Measurements from ENCODE around the gene BRICD5. TPM values are rescaled to one million over a fixed set of nuclear protein-coding genes. Genes with fewer than 3 reads are reported as not detected.

The BRICD5 gene
- total RNA-seq, 1 donor from 2014 or later, result 24.6 TPM

GRCh38 chr16:2176047-2176446, 34.6 kb downstream of the BRICD5 start:
- peaks cover 20% of the 10 kb centered on the region for H3K36me3 Mint-ChIP-seq (ENCODE audit: low read depth)

DNA sequence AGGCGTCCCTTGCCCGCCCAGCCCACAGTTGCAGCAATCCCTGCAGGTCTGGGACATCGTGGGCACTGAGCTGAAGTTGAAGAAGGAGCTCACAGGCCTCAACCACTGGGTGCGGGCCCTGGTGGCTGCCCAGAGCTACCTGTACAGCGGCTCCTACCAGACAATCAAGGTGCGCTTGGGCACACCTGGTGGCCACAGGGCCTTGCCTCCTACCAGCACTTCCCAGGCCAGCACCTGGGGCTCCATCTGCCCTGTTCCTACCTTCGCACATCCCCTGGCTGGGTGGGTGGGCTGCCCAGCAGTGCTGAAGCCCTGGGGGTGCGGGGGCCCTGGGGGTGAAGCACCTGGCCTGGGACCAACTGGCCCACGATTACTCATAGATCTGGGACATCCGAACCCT, 35.2 kb downstream of the BRICD5 start:
- H3K27ac Mint-ChIP-seq, result no peak overlapping the region

More at GRCh38 chr16:2176047-2176446, 34.6 kb downstream of the BRICD5 start:
- Mint-ChIP-seq H3K4me1 (ENCODE audit: low read depth) (no peaks in the 10 kb centered on the region), H3K9me3 (no peaks in the 10 kb centered on the region), H3K27me3 (ENCODE audit: low read depth) (no peaks in the 10 kb centered on the region), H3K4me3 (ENCODE audit: low read depth) (no peak overlapping the region), H3K27ac (no peak overlapping the region)
- DNase-seq (ENCODE audit: low spot score), result no peak
- intact Hi-C loops (cut with micrococcal nuclease), result no loop called here

GRCh38 chr16:2174396-2175131, 36.1 kb downstream of the BRICD5 start:
- DNase-seq (ENCODE audit: low spot score), result no peak
- Mint-ChIP-seq H3K27me3 (ENCODE audit: low read depth) (no peaks in the 10 kb centered on the region), H3K27ac (no peak overlapping the region), H3K36me3 (ENCODE audit: low read depth) (peaks cover 20% of the 10 kb centered on the region), H3K4me3 (ENCODE audit: low read depth) (no peak overlapping the region), H3K9me3 (no peaks in the 10 kb centered on the region), H3K4me1 (ENCODE audit: low read depth) (no peaks in the 10 kb centered on the region)
- intact Hi-C loops (cut with micrococcal nuclease), result no loop called here

More for the DNA sequence above, 35.2 kb downstream of the BRICD5 start:
- DNase-seq (ENCODE audit: low spot score), result no peak
- H3K4me1 Mint-ChIP-seq (ENCODE audit: low read depth), result no peaks in the 10 kb centered on the region
- H3K9me3 Mint-ChIP-seq, result no peaks in the 10 kb centered on the region
- intact Hi-C loops (cut with micrococcal nuclease), result no loop called here
- H3K4me3 Mint-ChIP-seq (ENCODE audit: low read depth), result no peak overlapping the region
- peaks cover 20% of the 10 kb centered on the region for H3K36me3 Mint-ChIP-seq (ENCODE audit: low read depth)
- H3K27me3 Mint-ChIP-seq (ENCODE audit: low read depth), result no peaks in the 10 kb centered on the region

DNA sequence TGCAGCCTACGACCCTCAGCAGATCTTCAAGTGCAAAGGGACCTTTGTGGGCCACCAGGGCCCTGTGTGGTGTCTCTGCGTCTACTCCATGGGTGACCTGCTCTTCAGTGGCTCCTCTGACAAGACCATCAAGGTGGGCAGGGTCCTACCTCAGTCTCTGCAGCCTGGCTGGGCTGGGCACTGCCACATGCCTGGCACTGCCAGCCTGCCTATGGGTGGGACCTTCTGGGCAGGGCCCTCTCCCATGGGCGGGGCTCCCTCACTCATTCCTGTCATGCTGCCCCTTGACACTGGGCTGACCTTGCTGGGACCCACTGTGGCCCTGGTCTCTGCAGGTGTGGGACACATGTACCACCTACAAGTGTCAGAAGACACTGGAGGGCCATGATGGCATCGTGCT, 36.7 kb downstream of the BRICD5 start:
- Mint-ChIP-seq H3K27ac (no peak overlapping the region), H3K4me1 (ENCODE audit: low read depth) (no peaks in the 10 kb centered on the region), H3K36me3 (ENCODE audit: low read depth) (peaks cover 20% of the 10 kb centered on the region), H3K4me3 (ENCODE audit: low read depth) (no peak overlapping the region), H3K27me3 (ENCODE audit: low read depth) (no peaks in the 10 kb centered on the region), H3K9me3 (no peaks in the 10 kb centered on the region)
- DNase-seq (ENCODE audit: low spot score), result no peak
- intact Hi-C loops (cut with micrococcal nuclease), result no loop called here

DNA sequence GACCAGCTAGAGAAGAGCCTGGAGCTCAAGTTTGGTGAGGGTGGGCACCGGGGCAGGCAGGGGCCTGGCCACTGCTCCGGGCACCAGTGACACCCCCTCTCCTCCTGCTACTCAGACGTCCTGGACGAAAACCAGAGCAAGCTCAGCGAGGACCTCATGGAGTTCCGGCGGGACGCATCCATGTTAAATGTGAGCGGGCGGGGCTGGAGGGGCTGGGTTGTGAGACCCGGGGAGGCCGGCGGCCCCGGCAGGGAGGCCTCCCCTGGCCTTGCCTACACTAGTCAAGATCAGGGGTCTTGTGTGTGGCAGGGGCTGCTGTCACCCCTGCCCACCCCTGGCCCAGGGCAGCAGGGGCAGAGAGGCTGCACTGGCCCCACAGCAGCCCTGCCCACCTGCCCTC, 37.3 kb downstream of the BRICD5 start:
- H3K4me3 Mint-ChIP-seq (ENCODE audit: low read depth), result no peak overlapping the region
- H3K27me3 Mint-ChIP-seq (ENCODE audit: low read depth), result no peaks in the 10 kb centered on the region
- H3K36me3 Mint-ChIP-seq (ENCODE audit: low read depth), result peaks cover 22% of the 10 kb centered on the region
- intact Hi-C loops (cut with micrococcal nuclease), result no loop called here
- no peak for DNase-seq (ENCODE audit: low spot score)
- no peaks in the 10 kb centered on the region for H3K4me1 Mint-ChIP-seq (ENCODE audit: low read depth)
- no peak overlapping the region for H3K27ac Mint-ChIP-seq
- no peaks in the 10 kb centered on the region for H3K9me3 Mint-ChIP-seq

GRCh38 chr16:2172688-2173335, 37.9 kb downstream of the BRICD5 start:
- Mint-ChIP-seq H3K27me3 (ENCODE audit: low read depth) (no peaks in the 10 kb centered on the region), H3K9me3 (no peaks in the 10 kb centered on the region), H3K4me3 (ENCODE audit: low read depth) (no peak overlapping the region), H3K4me1 (ENCODE audit: low read depth) (no peaks in the 10 kb centered on the region), H3K27ac (no peak overlapping the region), H3K36me3 (ENCODE audit: low read depth) (peaks cover 27% of the 10 kb centered on the region)
- no peak for DNase-seq (ENCODE audit: low spot score)
- intact Hi-C loops (cut with micrococcal nuclease), result no loop called here

DNA sequence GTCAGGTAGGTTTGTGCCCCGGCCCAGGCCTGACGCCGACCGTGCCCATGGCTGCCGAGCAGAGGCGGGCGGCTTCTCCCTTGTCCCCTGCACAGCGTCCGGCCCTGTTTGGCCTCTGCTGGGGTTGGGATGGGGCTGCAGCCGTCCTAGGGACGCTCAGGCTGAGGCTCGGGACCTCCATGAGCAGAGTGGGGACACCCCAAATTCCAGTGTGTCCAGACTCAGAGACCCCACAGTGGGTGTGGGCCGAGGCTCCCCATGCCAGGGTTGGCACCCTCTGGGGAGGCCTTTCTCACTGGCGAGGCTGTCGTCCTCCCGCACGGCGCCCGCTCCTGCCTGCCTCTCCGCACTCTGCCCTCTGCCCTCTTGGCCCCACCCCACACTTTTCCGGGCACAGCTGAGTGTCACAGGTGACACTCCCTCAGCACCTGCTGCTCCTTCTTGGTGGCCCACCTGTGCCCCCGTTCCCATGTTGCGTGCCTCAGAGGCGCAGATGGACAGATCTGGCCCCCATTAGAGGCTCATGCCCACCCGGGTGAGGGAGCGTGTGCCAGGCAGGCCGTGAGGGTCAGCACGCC, 39.0 kb downstream of the BRICD5 start:
- H3K9me3 Mint-ChIP-seq, result no peaks in the 10 kb centered on the region

GRCh38 chr16:2170587-2171435, 39.9 kb downstream of the BRICD5 start:
- Mint-ChIP-seq H3K27ac (no peak overlapping the region), H3K9me3 (no peaks in the 10 kb centered on the region), H3K36me3 (ENCODE audit: low read depth) (peaks cover 24% of the 10 kb centered on the region)

More for the DNA sequence above, 39.0 kb downstream of the BRICD5 start:
- H3K4me1 Mint-ChIP-seq (ENCODE audit: low read depth), result no peaks in the 10 kb centered on the region
- intact Hi-C loops (cut with micrococcal nuclease), result no loop called here
- DNase-seq (ENCODE audit: low spot score), result no peak
- no peaks in the 10 kb centered on the region for H3K27me3 Mint-ChIP-seq (ENCODE audit: low read depth)
- no peak overlapping the region for H3K27ac Mint-ChIP-seq
- peaks cover 24% of the 10 kb centered on the region for H3K36me3 Mint-ChIP-seq (ENCODE audit: low read depth)
- H3K4me3 Mint-ChIP-seq (ENCODE audit: low read depth), result no peak overlapping the region

DNA sequence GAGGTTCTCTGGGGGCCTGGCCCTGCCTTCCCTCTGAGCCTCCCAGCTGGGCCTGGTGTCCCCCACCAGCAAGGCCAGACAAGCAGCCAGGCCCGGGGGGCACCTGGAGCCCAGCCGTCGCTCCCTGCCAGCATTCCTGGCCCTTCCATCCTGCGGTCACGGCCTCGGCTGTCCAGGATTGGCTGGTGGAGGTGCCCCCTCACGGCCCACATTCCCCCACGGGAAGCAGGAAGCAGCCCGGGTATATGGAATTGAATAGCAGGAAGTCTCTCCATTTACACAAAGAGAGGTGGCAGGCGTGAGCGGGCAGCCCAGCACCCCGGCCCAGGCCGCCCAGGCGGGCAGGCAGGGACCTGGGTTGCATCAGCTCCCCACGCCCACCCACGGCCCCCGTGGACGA, 40.6 kb downstream of the BRICD5 start:
- Mint-ChIP-seq H3K4me1 (ENCODE audit: low read depth) (no peaks in the 10 kb centered on the region), H3K36me3 (ENCODE audit: low read depth) (peaks cover 27% of the 10 kb centered on the region)

More at GRCh38 chr16:2170587-2171435, 39.9 kb downstream of the BRICD5 start:
- DNase-seq (ENCODE audit: low spot score), result no peak
- H3K4me1 Mint-ChIP-seq (ENCODE audit: low read depth), result no peaks in the 10 kb centered on the region
- H3K27me3 Mint-ChIP-seq (ENCODE audit: low read depth), result no peaks in the 10 kb centered on the region
- no peak overlapping the region for H3K4me3 Mint-ChIP-seq (ENCODE audit: low read depth)
- intact Hi-C loops (cut with micrococcal nuclease), result no loop called here

DNA sequence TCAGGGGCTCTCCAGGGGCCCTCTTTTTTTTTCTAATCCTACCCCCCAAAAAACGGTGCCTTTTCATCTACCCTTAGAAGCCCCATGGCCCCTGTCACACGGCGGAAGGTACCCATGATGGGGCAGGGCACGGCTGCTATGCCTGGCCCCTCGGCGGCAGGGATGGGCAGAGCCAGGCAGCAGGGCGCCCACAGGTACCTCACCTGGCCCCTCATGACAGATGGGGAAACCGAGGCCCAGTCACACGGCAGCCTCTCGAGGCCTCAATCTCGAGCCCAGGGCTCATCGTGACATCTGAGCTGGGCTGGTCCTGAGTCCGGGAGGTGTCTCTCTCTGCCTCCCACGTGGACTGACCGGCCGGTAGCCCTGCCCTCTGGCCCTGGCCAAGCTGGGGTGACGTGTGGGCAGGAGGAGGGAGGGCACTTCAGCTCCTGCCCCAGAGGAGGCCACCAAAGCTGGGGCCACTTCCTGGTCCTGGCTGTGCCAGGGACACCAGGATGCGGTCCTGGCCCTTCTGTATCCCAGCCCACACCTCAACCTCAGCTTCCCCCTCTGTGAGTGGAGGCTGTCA, 43.5 kb downstream of the BRICD5 start:
- Mint-ChIP-seq H3K27ac (no peak overlapping the region), H3K4me1 (ENCODE audit: low read depth) (no peaks in the 10 kb centered on the region), H3K36me3 (ENCODE audit: low read depth) (peaks cover 18% of the 10 kb centered on the region), H3K4me3 (ENCODE audit: low read depth) (no peak overlapping the region), H3K9me3 (no peaks in the 10 kb centered on the region), H3K27me3 (ENCODE audit: low read depth) (no peaks in the 10 kb centered on the region)
- DNase-seq (ENCODE audit: low spot score), result no peak
- intact Hi-C loops (cut with micrococcal nuclease), result no loop called here

More for the DNA sequence above, 40.6 kb downstream of the BRICD5 start:
- intact Hi-C loops (cut with micrococcal nuclease), result no loop called here
- Mint-ChIP-seq H3K27me3 (ENCODE audit: low read depth) (no peaks in the 10 kb centered on the region), H3K4me3 (ENCODE audit: low read depth) (no peak overlapping the region), H3K9me3 (no peaks in the 10 kb centered on the region), H3K27ac (no peak overlapping the region)
- DNase-seq (ENCODE audit: low spot score), result no peak

GRCh38 chr16:2166263-2167067, 44.2 kb downstream of the BRICD5 start:
- Mint-ChIP-seq H3K4me3 (ENCODE audit: low read depth) (no peak overlapping the region), H3K36me3 (ENCODE audit: low read depth) (peaks cover 23% of the 10 kb centered on the region), H3K27ac (no peak overlapping the region), H3K27me3 (ENCODE audit: low read depth) (no peaks in the 10 kb centered on the region), H3K4me1 (ENCODE audit: low read depth) (no peaks in the 10 kb centered on the region), H3K9me3 (no peaks in the 10 kb centered on the region)
- intact Hi-C loops (cut with micrococcal nuclease), result no loop called here
- no peak for DNase-seq (ENCODE audit: low spot score)

DNA sequence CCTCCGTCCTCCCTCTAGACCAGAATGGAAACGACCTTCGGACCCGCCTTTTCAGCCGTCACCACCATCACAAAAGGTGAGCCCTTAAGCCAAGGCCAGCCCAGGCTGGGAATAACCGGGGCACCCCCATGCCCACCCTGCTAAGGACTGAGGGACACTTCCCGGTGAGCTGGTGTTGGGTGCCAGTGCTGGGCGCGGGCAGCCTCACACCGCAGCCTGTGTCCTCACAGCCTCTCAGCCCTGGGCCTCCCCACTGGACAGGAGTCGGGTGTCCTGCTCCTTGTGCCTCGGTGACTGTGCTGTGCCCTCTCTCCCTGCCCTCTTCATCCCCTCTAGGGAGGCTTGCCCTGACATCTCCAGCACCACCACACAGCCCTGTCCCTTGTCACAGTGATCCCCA, 44.8 kb downstream of the BRICD5 start:
- H3K27ac Mint-ChIP-seq, result no peak overlapping the region
- no peaks in the 10 kb centered on the region for H3K4me1 Mint-ChIP-seq (ENCODE audit: low read depth)
- H3K9me3 Mint-ChIP-seq, result no peaks in the 10 kb centered on the region
- intact Hi-C loops (cut with micrococcal nuclease), result no loop called here
- DNase-seq (ENCODE audit: low spot score), result no peak
- no peaks in the 10 kb centered on the region for H3K27me3 Mint-ChIP-seq (ENCODE audit: low read depth)
- no peak overlapping the region for H3K4me3 Mint-ChIP-seq (ENCODE audit: low read depth)
- H3K36me3 Mint-ChIP-seq (ENCODE audit: low read depth), result peaks cover 23% of the 10 kb centered on the region

Measured in activated T-helper 2 cell treated with anti-CD3 and anti-CD28 coated beads, Interferon-gamma antibody, Interleukin-2, Interleukin-4, amounts not matched to agents 10 μg/mL and 5 μg/mL and 100 μg/mL, durations not matched to agents 14 hours and 24 hours and 36 hours (primary cell).